ENCODE results near the gene KRT78. TPM values are rescaled to one million over a fixed set of nuclear protein-coding genes. Genes with fewer than 3 reads are reported as not detected.

KRT78 gene
- total and polyA plus RNA-seq, 9 of the 15 experiments (the other 6 are each of a cell fraction or from before 2014, with no cell fraction given) = not detected

DNA sequence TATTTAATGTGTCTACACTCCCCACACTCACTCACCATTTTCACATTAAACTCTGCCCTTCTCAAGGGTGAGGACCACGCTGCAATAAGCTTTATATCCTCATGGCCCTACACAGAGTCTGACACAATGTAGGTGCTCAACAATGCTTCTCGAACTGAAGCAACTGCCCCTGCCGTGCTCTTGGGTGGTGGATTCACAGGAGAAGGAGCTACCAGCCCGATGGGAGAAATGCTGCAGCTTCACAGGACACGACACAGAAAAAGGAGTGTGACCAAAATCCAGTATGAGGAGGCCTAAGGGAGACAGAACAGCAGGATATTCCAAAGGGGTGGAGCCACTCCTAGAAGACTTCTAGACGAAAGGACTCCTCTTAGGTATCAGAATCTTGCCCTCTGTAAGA, 46.4 kb downstream of the KRT78 start (continued):
- TF ChIP-seq SMARCB1 (IDR thresholded peaks at IDR 0.05; ENCODE audit: insufficient read length, low read depth) (no peak), GABPB1 (CRISPR knock-in tag; IDR thresholded peaks at IDR 0.05) (no peak)

DNA sequence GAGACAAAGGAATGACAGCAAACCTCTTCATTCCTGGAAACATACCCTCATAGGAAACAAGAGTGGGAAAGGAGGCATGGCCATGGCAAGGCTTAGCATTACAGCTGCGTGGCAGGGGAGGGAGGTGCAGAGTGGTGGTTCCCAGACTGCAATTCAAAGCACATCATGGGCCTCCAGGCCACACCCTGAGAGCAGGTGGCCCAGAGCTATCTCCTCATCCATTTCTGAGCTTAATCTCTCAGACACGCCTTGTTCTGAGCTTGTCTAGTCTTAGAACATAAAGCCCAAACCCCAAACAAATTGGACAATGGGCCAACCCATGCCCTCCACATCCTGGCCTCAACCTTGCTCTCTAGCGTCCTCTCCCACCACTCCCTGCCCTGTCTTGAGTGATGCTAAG, 47.0 kb downstream of the KRT78 start:
- intact Hi-C loops (cut with micrococcal nuclease) (no loop called here), in situ Hi-C loops (cut with MboI) (no loop called here)
- Histone ChIP-seq H3K36me3 (ENCODE audit: control insufficient read depth, insufficient read depth, low read length) (no peaks in the 10 kb centered on the region), H3K9me3 (replicated peaks; ENCODE audit: control insufficient read depth, insufficient read depth, low read depth, low read length) (no peaks in the 10 kb centered on the region), H4K20me1 (replicated peaks; ENCODE audit: control insufficient read depth, insufficient read depth, low read length) (peaks cover 4% of the 10 kb centered on the region; the same call in 1 of the 2 replicates), H3K27ac (ENCODE audit: extremely low read depth, low read depth, low read length) (no peak overlapping the region), H3K9me1 (ENCODE audit: control insufficient read depth, insufficient read depth, low read length) (no peaks in the 10 kb centered on the region), H3K4me1 (replicated peaks in 1 of 2; ENCODE audit: control insufficient read depth in 2 of 2, insufficient read depth in 2 of 2, low read length in 2 of 2) (peaks cover 11 to 22% of the 10 kb centered on the region in 2 experiments; a peak in 4 of 5 replicates), H2AFZ (ENCODE audit: low read depth, low read length) (no peak overlapping the region), H3K79me2 (ENCODE audit: control insufficient read depth, insufficient read depth, low read length) (no peaks in the 10 kb centered on the region), H3K9ac (ENCODE audit: insufficient read depth in 1 of 2, low read depth in 2 of 2, low read length in 2 of 2) (no peak overlapping the region), H3K4me3 (no peak overlapping the region), H3K4me2 (ENCODE audit: insufficient read depth, low read length) (no peak overlapping the region), H3K27me3 (ENCODE audit: control insufficient read depth in 2 of 2, insufficient read depth in 2 of 2, low read length in 2 of 2) (peaks cover 6 to 18% of the 10 kb centered on the region in 2 experiments; a peak in 4 of 5 replicates)
- ChIA-PET POLR2A (interaction anchor here (0.6 kb wide), 1 partner anchor 620 kb away, joined by 3 read pairs; no protein-coding TSS in a partner anchor), CTCF (ENCODE audit: low intra/inter-chr PET ratio) (no interaction called here)
- FAIRE-seq (no peak), DNase-seq (ENCODE audit: extremely low read depth in 1 of 4, low spot score in 3 of 4) (no peak), ATAC-seq (no peak)
- WGBS (ENCODE audit: insufficient coverage, low coverage, missing lambda C conversion rate) = 7% methylated on average over 3 of the region's 3 CpGs
- BruUV-seq (replicated peaks) = no TSS peak
- TF ChIP-seq ZNF197 (CRISPR knock-in tag; IDR thresholded peaks at IDR 0.05; ENCODE audit: low read depth) = no peak
- TF ChIP-seq RFX5 (IDR thresholded peaks at IDR 0.05; ENCODE audit: low read depth, low read length) = no peak
- no peak for TF ChIP-seq MEIS2 (IDR thresholded peaks at IDR 0.05; ENCODE audit: partially characterized antibody)
- TF ChIP-seq, protein P1, sequence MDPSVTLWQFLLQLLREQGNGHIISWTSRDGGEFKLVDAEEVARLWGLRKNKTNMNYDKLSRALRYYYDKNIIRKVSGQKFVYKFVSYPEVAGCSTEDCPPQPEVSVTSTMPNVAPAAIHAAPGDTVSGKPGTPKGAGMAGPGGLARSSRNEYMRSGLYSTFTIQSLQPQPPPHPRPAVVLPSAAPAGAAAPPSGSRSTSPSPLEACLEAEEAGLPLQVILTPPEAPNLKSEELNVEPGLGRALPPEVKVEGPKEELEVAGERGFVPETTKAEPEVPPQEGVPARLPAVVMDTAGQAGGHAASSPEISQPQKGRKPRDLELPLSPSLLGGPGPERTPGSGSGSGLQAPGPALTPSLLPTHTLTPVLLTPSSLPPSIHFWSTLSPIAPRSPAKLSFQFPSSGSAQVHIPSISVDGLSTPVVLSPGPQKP (CRISPR knock-in tag; IDR thresholded peaks at IDR 0.05) = no peak
- TF ChIP-seq, protein P2, sequence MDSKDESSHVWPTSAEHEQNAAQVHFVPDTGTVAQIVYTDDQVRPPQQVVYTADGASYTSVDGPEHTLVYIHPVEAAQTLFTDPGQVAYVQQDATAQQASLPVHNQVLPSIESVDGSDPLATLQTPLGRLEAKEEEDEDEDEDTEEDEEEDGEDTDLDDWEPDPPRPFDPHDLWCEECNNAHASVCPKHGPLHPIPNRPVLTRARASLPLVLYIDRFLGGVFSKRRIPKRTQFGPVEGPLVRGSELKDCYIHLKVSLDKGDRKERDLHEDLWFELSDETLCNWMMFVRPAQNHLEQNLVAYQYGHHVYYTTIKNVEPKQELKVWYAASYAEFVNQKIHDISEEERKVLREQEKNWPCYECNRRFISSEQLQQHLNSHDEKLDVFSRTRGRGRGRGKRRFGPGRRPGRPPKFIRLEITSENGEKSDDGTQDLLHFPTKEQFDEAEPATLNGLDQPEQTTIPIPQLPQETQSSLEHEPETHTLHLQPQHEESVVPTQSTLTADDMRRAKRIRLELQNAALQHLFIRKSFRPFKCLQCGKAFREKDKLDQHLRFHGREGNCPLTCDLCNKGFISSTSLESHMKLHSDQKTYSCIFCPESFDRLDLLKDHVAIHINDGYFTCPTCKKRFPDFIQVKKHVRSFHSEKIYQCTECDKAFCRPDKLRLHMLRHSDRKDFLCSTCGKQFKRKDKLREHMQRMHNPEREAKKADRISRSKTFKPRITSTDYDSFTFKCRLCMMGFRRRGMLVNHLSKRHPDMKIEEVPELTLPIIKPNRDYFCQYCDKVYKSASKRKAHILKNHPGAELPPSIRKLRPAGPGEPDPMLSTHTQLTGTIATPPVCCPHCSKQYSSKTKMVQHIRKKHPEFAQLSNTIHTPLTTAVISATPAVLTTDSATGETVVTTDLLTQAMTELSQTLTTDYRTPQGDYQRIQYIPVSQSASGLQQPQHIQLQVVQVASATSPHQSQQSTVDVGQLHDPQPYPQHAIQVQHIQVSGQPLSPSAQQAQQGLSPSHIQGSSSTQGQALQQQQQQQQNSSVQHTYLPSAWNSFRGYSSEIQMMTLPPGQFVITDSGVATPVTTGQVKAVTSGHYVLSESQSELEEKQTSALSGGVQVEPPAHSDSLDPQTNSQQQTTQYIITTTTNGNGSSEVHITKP (IDR thresholded peaks at IDR 0.05; ENCODE audit: partially characterized antibody) = peak; percentile 84
- no peak for TF ChIP-seq POLR2B (IDR thresholded peaks at IDR 0.05; ENCODE audit: low read depth, partially characterized antibody)

Data from K562 (cell line).